Tibial artery (tissue), 4 donors: ENCODE data around the gene RPN2.

ENCODE experiments used
- DNase-seq, 2 donors: peaks; one replicate each; pipeline ENCODE4 v3.0.0-alpha.2; 2019
- H3K27ac ChIP-seq, 2 donors: fragments of 200-600 bp; sonication (generic) in 1 of 2; 1 replicate in 1 of 2; 2 replicates in 1 of 2; pipeline ENCODE4 v1.5.1; 2018 to 2019; ENCODE audit warnings: mild to moderate bottlenecking in 1 of 2
- H3K27me3 ChIP-seq, 2 donors: fragments of 200-600 bp; sonication (generic) in 1 of 2; one replicate each; pipeline versions ENCODE4 v1.5.1 to v1.6.0; 2016 to 2019
- H3K36me3 ChIP-seq, 3 donors: fragments of 200-600 bp; sonication (generic) in 2 of 3; one replicate each; pipeline ENCODE4 v1.5.1; 2016 to 2019; ENCODE audit warnings: mild to moderate bottlenecking in 2 of 3
- H3K4me1 ChIP-seq, 4 donors: fragments of 200-600 bp; sonication (generic) in 2 of 4; 1 replicate in 3 of 4; 2 replicates in 1 of 4; pipeline ENCODE4 v1.5.1; 2016 to 2019
- H3K4me3 ChIP-seq, 2 donors: fragments of 200-600 bp; sonication (generic) in 1 of 2; 1 replicate in 1 of 2; 2 replicates in 1 of 2; pipeline ENCODE4 v1.5.1; 2018 to 2019; ENCODE audit warnings: mild to moderate bottlenecking in 2 of 2
- H3K9me3 ChIP-seq, 3 donors: fragments of 200-600 bp; sonication (generic) in 1 of 3; one replicate each; pipeline ENCODE4 v1.5.1; 2016 to 2019
- intact Hi-C: fragments of 100-400 bp; cut with DNase I; formaldehyde crosslinking; loops from one replicate; pipeline ENCODE4 v1.15.0; 2023; ENCODE audit warnings: low total_unique reads
- TF ChIP-seq, protein P1 (sequence below), 2 experiments: fragments of 200-600 bp in 1 of 2; fragments of 450-650 bp in 1 of 2; IDR thresholded peaks; one replicate each; pipeline ENCODE4 v1.5.1; 2017 to 2019; ENCODE audit warnings: antibody characterized with exemption in 2 of 2, mild to moderate bottlenecking in 1 of 2, moderate library complexity in 1 of 2

RPN2 gene

DNA sequence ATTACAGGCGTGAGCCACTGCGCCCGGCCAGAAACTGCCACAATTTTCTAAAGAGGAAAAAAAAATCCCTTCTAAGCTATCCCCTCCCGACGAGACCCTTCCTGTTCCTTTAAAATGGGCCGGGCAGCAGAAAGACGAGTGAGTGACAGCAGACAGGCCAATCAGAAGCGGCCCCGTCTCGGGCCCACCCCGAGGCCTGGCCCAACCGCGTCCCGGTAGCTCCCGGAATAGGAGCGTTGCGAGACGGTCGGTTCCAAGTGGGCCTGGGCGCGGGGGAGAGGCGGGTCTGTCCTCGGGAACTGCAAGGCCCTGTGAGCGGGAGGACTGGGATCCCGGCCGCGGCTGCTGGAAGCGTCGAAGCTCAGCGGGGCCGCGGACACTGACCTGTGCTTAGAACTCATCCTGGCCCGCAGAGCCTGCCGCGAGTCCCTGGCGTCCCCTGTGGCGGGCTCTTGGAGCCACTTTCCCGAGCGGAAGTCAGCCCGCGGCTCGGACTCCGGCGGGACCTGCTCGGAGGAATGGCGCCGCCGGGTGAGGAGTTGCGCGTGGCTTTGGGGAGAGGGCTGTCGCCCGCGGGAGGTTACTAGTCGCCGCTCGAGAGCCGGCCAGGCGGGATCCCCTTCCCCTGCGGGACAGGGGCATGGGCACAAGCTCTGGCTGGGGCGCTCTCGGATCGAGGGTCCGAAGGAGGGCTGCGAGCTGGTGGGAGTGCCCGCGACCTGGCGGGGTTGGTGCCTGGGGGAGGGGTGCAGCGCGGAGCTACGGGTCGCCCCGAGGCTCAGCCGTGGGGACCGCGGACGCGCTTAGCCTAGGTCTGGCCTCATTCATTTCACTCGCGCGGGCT is at the start of gene RPN2, which contains the start of gene MROH8:
Gene RPN2 (plus strand): TSS at position 492 of the 844 bp plus-strand sequence. CDS start 27 bp downstream, at position 519.
Gene MROH8 (minus strand): TSS at position 710 of the 844 bp plus-strand sequence.
- Histone ChIP-seq H3K36me3 (peaks cover 0 to 6% (median under 1%) of the 10 kb centered on the region in 3 donors), H3K27me3 (no peaks in the 10 kb centered on the region), H3K4me3 (peak within 1 kb of the TSS; percentile 69 to 93), H3K27ac (peak within 1 kb of the TSS; percentile 94 to 96), H3K4me1 (peaks cover 0 to 33% (median 26%) of the 10 kb centered on the region in 4 donors), H3K9me3 (no peaks in the 10 kb centered on the region)
- peak; percentile 97 to 99 for DNase-seq
- intact Hi-C loops: no loop called here
- TF ChIP-seq, protein P1, sequence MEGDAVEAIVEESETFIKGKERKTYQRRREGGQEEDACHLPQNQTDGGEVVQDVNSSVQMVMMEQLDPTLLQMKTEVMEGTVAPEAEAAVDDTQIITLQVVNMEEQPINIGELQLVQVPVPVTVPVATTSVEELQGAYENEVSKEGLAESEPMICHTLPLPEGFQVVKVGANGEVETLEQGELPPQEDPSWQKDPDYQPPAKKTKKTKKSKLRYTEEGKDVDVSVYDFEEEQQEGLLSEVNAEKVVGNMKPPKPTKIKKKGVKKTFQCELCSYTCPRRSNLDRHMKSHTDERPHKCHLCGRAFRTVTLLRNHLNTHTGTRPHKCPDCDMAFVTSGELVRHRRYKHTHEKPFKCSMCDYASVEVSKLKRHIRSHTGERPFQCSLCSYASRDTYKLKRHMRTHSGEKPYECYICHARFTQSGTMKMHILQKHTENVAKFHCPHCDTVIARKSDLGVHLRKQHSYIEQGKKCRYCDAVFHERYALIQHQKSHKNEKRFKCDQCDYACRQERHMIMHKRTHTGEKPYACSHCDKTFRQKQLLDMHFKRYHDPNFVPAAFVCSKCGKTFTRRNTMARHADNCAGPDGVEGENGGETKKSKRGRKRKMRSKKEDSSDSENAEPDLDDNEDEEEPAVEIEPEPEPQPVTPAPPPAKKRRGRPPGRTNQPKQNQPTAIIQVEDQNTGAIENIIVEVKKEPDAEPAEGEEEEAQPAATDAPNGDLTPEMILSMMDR (IDR thresholded peaks at IDR 0.05): peak in 1 of 2 experiments; percentile 23

DNA sequence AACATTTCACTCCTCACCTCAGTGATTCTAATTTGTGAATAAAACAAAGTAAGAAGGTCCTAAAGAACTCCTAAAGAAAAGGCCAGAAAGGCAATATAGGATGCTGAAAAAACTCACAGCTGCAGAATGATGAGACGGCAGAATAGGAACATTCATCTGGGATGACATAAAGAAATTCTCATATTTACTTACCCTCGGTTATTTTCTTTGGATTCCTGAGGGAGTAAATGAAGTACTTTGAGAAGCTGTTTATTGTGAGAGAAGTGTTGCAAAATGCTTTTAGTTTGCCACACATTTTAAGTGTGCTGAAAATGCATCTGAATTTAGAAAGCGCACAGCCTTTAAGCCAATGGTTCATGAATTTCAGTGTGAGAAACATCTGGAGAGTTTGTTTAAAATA is 47.6 kb upstream of the RPN2 start:
- no peak overlapping the region for H3K4me3 ChIP-seq
- no peak overlapping the region for H3K27ac ChIP-seq
- H3K27me3 ChIP-seq: no peaks in the 10 kb centered on the region
- no peaks in the 10 kb centered on the region for H3K4me1 ChIP-seq
- no peak for DNase-seq
- TF ChIP-seq, protein P1 (IDR thresholded peaks at IDR 0.05): no peak
- intact Hi-C loops: no loop called here
- no peaks in the 10 kb centered on the region for H3K9me3 ChIP-seq
- H3K36me3 ChIP-seq: no peaks in the 10 kb centered on the region

DNA sequence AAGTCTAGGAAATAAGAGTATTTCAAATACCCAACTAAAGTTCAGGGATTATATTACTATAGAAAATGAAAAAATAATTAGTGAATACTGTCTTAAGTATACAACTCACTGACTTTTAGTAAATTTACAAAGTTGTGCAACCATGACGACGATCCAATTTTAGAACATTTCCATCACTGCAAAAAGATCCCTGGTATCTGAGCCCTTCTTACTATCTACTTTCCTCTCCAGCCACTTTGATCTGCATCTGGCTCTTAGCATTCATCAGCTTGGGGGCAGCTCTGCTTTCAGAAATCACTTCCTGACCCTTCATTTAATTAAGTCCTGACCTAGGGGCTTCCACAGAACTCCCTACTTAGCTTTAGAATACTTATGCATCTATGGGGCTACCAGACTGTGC is 45.2 kb upstream of the RPN2 start:
- Histone ChIP-seq H3K27ac (no peak overlapping the region), H3K36me3 (no peaks in the 10 kb centered on the region), H3K4me3 (no peak overlapping the region), H3K9me3 (no peaks in the 10 kb centered on the region), H3K27me3 (no peaks in the 10 kb centered on the region), H3K4me1 (no peaks in the 10 kb centered on the region)
- no peak for DNase-seq
- TF ChIP-seq, protein P1 (IDR thresholded peaks at IDR 0.05): no peak
- intact Hi-C loops: no loop called here

DNA sequence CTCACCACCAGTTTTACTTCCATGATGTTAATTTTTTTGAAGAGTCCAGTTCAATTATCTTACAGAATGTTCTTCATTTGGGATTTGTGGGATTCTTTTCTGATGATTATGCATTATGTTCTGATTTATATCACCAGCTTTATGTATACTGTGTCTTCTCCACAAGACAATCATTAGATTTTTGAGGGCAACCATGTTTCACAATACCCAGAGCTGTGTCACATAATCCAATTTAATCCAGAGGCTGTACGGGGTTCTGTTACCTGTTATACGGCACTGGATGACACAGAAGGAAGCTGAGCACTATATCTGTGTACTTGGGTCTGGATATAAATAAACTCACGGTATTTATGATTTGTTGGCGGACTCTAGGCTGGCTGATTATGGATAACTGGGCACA is 41.6 kb upstream of the RPN2 start:
- no peak overlapping the region for H3K4me3 ChIP-seq
- intact Hi-C loops: no loop called here
- TF ChIP-seq, protein P1 (IDR thresholded peaks at IDR 0.05): no peak
- DNase-seq: no peak
- H3K36me3 ChIP-seq: no peaks in the 10 kb centered on the region
- no peaks in the 10 kb centered on the region for H3K4me1 ChIP-seq
- no peaks in the 10 kb centered on the region for H3K9me3 ChIP-seq
- no peak overlapping the region for H3K27ac ChIP-seq
- H3K27me3 ChIP-seq: no peaks in the 10 kb centered on the region

DNA sequence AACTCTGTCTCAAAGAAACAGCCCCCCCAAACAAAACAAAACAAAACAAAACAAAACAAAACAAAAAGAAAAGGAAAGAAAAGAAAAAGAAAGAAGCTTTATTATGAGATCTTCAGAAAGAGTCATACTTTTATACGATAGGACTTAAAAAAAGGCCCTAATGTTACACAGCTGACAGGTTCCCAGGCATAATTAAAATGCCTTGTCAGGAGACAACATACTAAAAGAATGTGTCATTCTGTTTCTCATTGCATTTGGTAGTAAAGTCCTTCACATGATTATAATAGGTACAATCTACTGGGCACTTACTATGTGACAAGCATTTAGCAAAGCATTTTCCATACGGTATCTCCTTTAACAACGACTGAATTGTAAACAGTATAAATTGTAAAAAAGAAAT is 36.4 kb upstream of the RPN2 start:
- Histone ChIP-seq H3K4me1 (no peaks in the 10 kb centered on the region), H3K27ac (no peak overlapping the region), H3K9me3 (no peaks in the 10 kb centered on the region), H3K27me3 (no peaks in the 10 kb centered on the region), H3K4me3 (no peak overlapping the region), H3K36me3 (peaks cover 0 to 2% (median 0%) of the 10 kb centered on the region in 3 donors)
- DNase-seq: no peak
- intact Hi-C loops: no loop called here
- TF ChIP-seq, protein P1 (IDR thresholded peaks at IDR 0.05): no peak
